ENCODE measurements around the gene SERHL2. TPM values are rescaled to one million over a fixed set of nuclear protein-coding genes. Genes with fewer than 3 reads are reported as not detected.

SERHL2 gene
- polyA plus RNA-seq, 1 donor from 2014 or later: 0.99 TPM

DNA sequence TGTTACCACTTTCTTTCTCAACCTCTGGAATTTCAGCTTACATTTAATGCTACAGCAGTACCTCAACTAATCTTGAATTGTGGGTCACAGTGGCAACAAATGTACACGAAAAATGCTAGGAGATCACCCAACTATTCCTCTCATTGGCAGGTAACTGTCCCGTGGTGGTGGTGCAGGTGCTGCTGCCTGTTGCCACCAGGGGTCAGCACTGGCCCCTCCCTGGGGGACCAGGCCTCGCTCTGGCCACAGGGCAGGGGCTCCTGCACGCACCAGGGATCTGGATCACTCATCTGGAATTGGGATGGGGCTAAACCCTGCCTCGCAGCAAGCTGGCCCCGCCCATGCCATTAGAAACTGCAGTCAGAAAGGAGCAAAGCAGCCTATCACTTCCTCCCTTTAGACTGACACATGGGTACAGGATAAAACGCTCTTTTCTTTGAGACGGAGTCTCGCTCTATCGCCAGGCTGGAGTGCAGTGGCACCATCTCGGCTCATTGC is 67.8 kb downstream of the SERHL2 start:
- Histone ChIP-seq H3F3A (ENCODE audit: insufficient read depth, low read length, poor library complexity, severe bottlenecking) (no peaks in the 10 kb centered on the region), H3K9me3 (ENCODE audit: low read length) (no peaks in the 10 kb centered on the region), H3K27me3 (ENCODE audit: insufficient read depth, low read depth, low read length) (no peaks in the 10 kb centered on the region), H3K9ac (ENCODE audit: low read length) (no peak overlapping the region), H3K4me2 (ENCODE audit: low read length) (no peak overlapping the region), H3K27ac (ENCODE audit: low read length) (no peak overlapping the region), H3K4me3 (ENCODE audit: low read length) (no peak overlapping the region), H3K9me2 (ENCODE audit: insufficient read depth, low read length) (no peaks in the 10 kb centered on the region), H4K20me1 (ENCODE audit: insufficient read depth) (no peaks in the 10 kb centered on the region), H2AFZ (ENCODE audit: low read depth, low read length) (no peak overlapping the region), H3K79me2 (replicated peaks; ENCODE audit: insufficient read depth, low read length) (no peaks in the 10 kb centered on the region), H3K36me3 (ENCODE audit: insufficient read depth, low read length) (no peaks in the 10 kb centered on the region)
- TF ChIP-seq EP300 (conservative IDR thresholded peaks at IDR 0.05; ENCODE audit: poor library complexity, severe bottlenecking): no peak
- TF ChIP-seq EZH2 (IDR thresholded peaks at IDR 0.05; ENCODE audit: borderline replicate concordance, insufficient read depth, low read length, poor library complexity, severe bottlenecking): no peak
- TF ChIP-seq MXI1 (conservative IDR thresholded peaks at IDR 0.05; ENCODE audit: poor library complexity, severe bottlenecking): peak; percentile 13
- peak; percentile 67 for TF ChIP-seq RAD21 (conservative IDR thresholded peaks at IDR 0.05)
- TF ChIP-seq CTCF (IDR thresholded peaks at IDR 0.05; ENCODE audit: poor library complexity, severe bottlenecking): peak; percentile 82
- TF ChIP-seq SMC3 (conservative IDR thresholded peaks at IDR 0.05; ENCODE audit: poor library complexity): peak; percentile 82
- no peak for TF ChIP-seq POLR2AphosphoS5 (IDR thresholded peaks at IDR 0.05)

- Histone ChIP-seq H3K79me2 (replicated peaks; ENCODE audit: insufficient read depth, low read length) (no peaks in the 10 kb centered on the region), H3F3A (ENCODE audit: insufficient read depth, low read length, poor library complexity, severe bottlenecking) (no peaks in the 10 kb centered on the region), H3K4me2 (ENCODE audit: low read length) (no peak overlapping the region), H3K9me2 (ENCODE audit: insufficient read depth, low read length) (no peaks in the 10 kb centered on the region), H3K9me3 (ENCODE audit: low read length) (no peaks in the 10 kb centered on the region), H3K9ac (ENCODE audit: low read length) (no peak overlapping the region), H4K20me1 (ENCODE audit: insufficient read depth) (no peaks in the 10 kb centered on the region), H2AFZ (ENCODE audit: low read depth, low read length) (no peak overlapping the region), H3K27ac (ENCODE audit: low read length) (no peak overlapping the region), H3K4me3 (ENCODE audit: low read length) (no peak overlapping the region), H3K27me3 (ENCODE audit: insufficient read depth, low read depth, low read length) (no peaks in the 10 kb centered on the region), H3K36me3 (ENCODE audit: insufficient read depth, low read length) (no peaks in the 10 kb centered on the region)
- TF ChIP-seq EZH2 (IDR thresholded peaks at IDR 0.05; ENCODE audit: borderline replicate concordance, insufficient read depth, low read length, poor library complexity, severe bottlenecking) (no peak), TAF1 (IDR thresholded peaks at IDR 0.05; ENCODE audit: low read depth) (no peak), MXI1 (conservative IDR thresholded peaks at IDR 0.05; ENCODE audit: poor library complexity, severe bottlenecking) (no peak), POLR2AphosphoS5 (IDR thresholded peaks at IDR 0.05) (no peak), RAD21 (conservative IDR thresholded peaks at IDR 0.05) (no peak), CTCF (IDR thresholded peaks at IDR 0.05; ENCODE audit: poor library complexity, severe bottlenecking) (no peak), SMC3 (conservative IDR thresholded peaks at IDR 0.05; ENCODE audit: poor library complexity) (no peak), EP300 (conservative IDR thresholded peaks at IDR 0.05; ENCODE audit: poor library complexity, severe bottlenecking) (no peak)
- TF ChIP-seq, protein P1, sequence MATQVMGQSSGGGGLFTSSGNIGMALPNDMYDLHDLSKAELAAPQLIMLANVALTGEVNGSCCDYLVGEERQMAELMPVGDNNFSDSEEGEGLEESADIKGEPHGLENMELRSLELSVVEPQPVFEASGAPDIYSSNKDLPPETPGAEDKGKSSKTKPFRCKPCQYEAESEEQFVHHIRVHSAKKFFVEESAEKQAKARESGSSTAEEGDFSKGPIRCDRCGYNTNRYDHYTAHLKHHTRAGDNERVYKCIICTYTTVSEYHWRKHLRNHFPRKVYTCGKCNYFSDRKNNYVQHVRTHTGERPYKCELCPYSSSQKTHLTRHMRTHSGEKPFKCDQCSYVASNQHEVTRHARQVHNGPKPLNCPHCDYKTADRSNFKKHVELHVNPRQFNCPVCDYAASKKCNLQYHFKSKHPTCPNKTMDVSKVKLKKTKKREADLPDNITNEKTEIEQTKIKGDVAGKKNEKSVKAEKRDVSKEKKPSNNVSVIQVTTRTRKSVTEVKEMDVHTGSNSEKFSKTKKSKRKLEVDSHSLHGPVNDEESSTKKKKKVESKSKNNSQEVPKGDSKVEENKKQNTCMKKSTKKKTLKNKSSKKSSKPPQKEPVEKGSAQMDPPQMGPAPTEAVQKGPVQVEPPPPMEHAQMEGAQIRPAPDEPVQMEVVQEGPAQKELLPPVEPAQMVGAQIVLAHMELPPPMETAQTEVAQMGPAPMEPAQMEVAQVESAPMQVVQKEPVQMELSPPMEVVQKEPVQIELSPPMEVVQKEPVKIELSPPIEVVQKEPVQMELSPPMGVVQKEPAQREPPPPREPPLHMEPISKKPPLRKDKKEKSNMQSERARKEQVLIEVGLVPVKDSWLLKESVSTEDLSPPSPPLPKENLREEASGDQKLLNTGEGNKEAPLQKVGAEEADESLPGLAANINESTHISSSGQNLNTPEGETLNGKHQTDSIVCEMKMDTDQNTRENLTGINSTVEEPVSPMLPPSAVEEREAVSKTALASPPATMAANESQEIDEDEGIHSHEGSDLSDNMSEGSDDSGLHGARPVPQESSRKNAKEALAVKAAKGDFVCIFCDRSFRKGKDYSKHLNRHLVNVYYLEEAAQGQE (IDR thresholded peaks at IDR 0.05; ENCODE audit: borderline replicate concordance): no peak
These were observed 68.4 kb downstream of the SERHL2 start for GRCh38 chr22:42622061-42622710.
